GM06990 (cell line): ENCODE measurements around the gene S1PR5.
"Not testable (repeated sequence)": the region's sequence is repeated elsewhere in the genome, so short reads cannot be mapped to it uniquely, and the experiment has no call there.

Experiments
- DNase-seq: peaks from one replicate; pipeline ENCODE4 v3.0.0-alpha.2; 2011; ENCODE audit not compliant: insufficient read length; ENCODE audit errors: extremely low read depth
- H3K27me3 ChIP-seq: replicated peaks from 2 replicates; pipeline ENCODE4 v1.6.0; 2011; ENCODE audit warnings: low read length; ENCODE audit not compliant: control insufficient read depth, insufficient read depth
- H3K36me3 ChIP-seq: 2 replicates; pipeline ENCODE4 v1.5.1; 2011; ENCODE audit warnings: low read length; ENCODE audit not compliant: control insufficient read depth, insufficient read depth
- H3K4me3 ChIP-seq: replicated peaks from 2 replicates; pipeline ENCODE4 v1.5.1; 2011; ENCODE audit warnings: low read depth, mild to moderate bottlenecking, control low read depth, low read length
- CTCF ChIP-seq: IDR thresholded peaks from 2 replicates; pipeline ENCODE4 v1.5.1; 2011; ENCODE audit warnings: low read length, control low read depth, mild to moderate bottlenecking, inconsistent platforms; ENCODE audit not compliant: insufficient read depth, poor library complexity, severe bottlenecking

Gene S1PR5

DNA sequence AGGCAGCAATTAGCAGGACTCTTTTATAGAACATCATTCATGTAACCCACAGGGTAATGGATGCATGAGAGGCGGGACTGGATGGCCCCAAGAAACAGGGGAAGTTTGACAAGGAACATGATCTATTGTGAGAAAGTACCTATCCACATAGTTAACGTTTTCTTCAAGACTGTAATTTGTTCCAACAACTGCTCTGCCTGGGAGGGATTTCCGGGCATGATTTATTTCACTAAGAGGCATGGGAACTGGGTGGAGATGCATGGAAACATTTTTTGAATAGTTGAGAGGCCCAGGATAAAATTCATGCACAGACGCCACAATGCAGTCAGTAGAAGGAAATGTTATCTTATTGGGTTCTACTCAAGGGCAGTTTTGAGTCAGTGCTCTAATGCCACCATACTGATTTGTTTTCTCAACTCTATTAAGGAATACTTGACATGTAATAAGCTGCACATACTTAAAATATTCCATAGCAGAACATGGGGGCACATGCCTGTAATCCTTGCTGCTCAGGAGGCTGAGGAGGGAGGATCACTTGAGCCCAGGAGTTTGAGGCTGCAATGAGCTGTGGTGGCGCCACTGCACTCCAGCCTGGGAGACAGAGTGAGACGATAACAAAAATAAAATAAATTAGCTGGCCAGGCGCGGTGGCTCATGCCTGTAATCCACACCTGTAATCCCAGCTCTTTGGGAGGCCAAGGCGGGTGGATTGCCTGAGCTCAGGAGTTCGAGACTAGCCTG is 16.6 kb upstream of the S1PR5 start:
- Histone ChIP-seq H3K27me3 (no peaks in the 10 kb centered on the region), H3K36me3 (no peaks in the 10 kb centered on the region), H3K4me3 (no peak overlapping the region)
- DNase-seq: no peak
- TF ChIP-seq CTCF: no peak

DNA sequence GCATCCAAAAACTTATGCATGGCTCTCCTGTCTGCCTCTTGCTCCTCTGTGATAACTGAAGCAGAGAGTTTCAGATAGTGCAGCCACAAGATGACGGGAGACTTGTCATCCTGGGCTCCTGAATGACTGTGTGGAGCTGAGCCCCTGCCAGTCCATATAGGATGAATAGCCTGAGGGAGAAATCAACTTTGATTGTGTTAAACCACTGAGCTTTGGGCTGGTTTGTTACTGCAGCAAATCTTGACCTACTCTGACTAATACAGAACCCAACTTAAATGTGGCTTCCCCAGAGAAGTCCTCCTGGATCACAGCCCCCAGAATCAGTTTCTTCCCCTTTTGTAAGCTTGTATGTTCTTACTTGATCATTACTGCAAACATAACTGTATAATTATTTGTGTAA is 15.2 kb upstream of the S1PR5 start:
- no peak for TF ChIP-seq CTCF
- Histone ChIP-seq H3K4me3 (no peak overlapping the region), H3K36me3 (no peaks in the 10 kb centered on the region), H3K27me3 (no peaks in the 10 kb centered on the region)
- DNase-seq: no peak

DNA sequence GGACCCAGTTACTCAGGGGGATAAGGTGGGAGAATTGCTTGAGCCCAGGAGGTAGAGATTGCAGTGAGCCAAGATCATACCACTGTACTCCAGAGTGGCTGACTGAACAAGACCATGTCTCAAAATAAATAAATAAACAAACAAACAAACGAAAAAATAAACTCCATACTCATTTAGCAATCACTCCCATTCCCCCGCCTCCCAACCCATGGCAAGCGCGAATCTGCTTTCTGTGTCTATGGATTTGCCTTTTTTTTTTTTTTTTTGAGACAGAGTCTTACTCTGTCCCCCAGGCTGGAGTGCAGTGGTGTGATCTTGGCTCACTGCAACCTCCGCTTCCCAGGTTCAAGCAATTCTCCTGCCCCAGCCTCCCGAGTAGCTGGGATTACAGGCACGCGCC is 9.6 kb upstream of the S1PR5 start:
- not testable (repeated sequence) for H3K36me3 ChIP-seq, H3K27me3 ChIP-seq, H3K4me3 ChIP-seq, DNase-seq

- no peak overlapping the region for H3K4me3 ChIP-seq
- H3K36me3 ChIP-seq: no peaks in the 10 kb centered on the region
- no peaks in the 10 kb centered on the region; the same call in 1 of the 2 replicates for H3K27me3 ChIP-seq
- DNase-seq: no peak
- TF ChIP-seq CTCF: no peak
Observed at GRCh38 chr19:10525636-10526035, 8.4 kb upstream of the S1PR5 start.

DNA sequence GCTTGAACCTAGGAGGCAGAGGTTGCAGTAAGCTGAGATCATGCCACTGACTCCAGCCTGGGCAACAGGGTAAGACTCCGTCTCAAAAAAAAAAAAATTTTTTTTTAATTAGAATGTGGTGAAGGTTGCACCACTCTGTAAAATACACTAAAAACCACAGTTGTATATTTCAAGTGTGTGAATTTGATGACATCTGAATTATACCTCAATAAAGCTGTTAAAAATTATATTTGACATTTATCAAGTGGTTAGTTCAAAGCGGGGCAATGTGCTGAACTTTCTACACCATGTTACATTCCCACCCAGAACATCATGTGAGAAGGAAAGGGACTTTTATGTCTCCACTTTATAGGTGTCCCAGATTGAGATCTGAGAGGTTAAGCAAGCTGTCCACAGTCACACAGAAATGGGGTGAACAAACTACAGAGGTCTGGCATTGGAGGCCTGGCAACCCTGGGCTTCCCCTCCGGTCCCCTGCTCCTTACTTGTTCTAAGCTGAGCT is 5.9 kb upstream of the S1PR5 start:
- no peak for DNase-seq
- TF ChIP-seq CTCF: no peak
- H3K27me3 ChIP-seq: peaks cover 1% of the 10 kb centered on the region
- no peaks in the 10 kb centered on the region for H3K36me3 ChIP-seq
- H3K4me3 ChIP-seq: no peak overlapping the region

DNA sequence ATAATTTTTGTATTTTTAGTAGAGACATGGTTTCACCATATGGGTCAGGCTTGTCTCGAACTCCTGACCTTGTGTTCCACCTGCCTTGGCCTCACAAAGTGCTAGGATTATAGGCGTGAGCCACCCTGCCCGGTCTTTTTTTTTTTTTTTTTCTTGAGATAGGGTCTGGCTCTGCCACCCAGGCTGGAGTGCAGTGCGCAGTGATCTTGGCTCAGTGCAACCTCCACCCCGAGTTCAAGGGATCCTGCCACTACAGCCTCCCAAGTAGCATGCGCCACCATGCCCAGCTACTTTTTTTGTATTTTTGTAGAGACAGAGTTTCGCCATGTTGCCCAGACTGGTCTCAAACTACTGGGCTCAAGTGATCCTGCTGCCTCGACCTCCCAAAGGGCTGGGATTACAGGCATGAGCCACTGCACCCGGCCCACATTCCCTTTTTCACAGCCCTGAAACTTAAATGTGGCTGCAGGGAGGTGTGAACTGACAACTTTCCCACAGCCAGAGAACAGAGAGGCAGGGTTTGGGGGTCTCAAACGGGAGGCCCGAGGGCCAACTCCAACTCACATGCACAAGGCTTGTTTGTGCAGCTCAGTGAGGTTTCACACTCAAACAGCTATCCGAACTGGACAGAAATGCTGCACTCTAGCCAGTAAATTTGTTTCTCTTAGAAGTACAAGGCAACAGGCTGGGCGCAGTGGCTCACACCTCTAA is 4.4 kb upstream of the S1PR5 start:
- no peak for DNase-seq
- no peaks in the 10 kb centered on the region for H3K36me3 ChIP-seq
- TF ChIP-seq CTCF: no peak
- H3K27me3 ChIP-seq: peaks cover 7% of the 10 kb centered on the region
- no peak overlapping the region for H3K4me3 ChIP-seq
